T-helper 2 cell treated with Interferon-gamma antibody and Interleukin-4, amounts not matched to agents 100 ng/mL and 5 ng/mL, for 36 hours (primary cell): Measurements from ENCODE around the gene SUSD2. TPM values are rescaled to one million over a fixed set of nuclear protein-coding genes. Genes with fewer than 3 reads are reported as not detected.
"Not testable (repeated sequence)": the region's sequence is repeated elsewhere in the genome, so short reads cannot be mapped to it uniquely, and the experiment has no call there.

ENCODE experiments used
- intact Hi-C: fragments of 100-400 bp; cut with micrococcal nuclease; formaldehyde crosslinking; loops from one replicate; pipeline ENCODE4 v1.15.1; 2023
- total RNA-seq: library from RNA; stranded (reverse); gene quantifications from 2 replicates; pipeline ENCODE4 v1.2.3, GENCODE V29; 2022

The SUSD2 gene
- total RNA-seq, 1 donor from 2014 or later, result 0.89 TPM

DNA sequence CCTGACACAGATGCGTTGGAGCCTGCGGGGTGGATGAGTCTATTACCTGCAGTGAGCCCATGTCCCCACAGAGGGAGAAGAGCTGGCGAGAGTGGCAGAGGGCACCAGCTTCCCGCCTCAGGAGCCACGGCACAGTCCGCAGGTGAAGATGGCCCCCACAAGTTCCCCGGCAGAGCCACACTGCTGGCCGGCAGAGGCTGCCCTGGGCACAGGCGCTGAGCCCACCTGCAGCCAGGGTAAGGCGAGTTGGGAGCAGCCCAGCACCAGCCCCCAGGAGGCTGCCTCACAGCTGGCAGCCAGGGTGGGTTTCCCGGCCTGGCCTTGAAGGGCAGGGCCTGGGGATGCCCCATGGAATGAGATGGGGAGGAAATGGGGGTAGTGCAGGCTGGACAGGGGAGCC is 5.2 kb upstream of the SUSD2 start:
- intact Hi-C loops, result no loop called here

DNA sequence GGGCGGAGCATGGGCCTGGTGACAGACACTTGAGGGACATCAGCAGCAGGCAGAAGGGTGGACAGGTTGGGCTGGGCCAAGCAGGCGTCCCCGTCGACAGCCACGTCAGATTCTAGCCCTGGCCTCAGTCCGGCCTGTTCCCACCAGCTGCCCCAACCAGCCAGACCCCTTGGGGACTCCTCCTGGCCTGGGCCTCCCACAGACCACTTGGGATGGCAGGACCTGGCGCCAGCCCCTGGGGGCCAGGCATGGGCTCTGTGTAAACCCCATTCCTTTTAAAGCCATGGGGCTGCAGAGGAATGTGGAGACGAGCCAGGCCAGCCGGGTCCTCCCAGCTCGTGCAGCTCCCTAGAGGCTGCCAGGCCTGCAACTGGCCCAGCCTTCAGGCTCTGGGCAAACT is 4.7 kb upstream of the SUSD2 start:
- intact Hi-C loops, result no loop called here

DNA sequence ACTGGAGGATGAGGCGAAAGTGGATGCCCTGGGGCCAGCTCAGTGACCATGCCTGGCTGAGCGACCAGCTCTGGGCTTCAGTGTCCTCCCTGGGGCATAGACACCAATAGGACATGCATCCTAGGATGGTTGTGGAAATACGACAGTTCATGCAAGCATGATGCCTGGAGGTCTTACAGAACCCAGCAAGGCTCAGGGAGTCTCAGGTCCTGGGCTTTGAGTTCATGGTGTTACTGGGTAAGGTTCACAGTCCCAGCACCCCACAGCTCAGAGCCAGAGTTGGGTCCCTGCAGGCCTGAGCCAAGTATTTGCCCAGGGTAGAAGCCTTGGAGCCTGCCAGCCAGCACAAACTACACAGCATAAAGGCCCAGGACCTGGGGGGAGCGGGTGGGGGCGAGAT is 4.2 kb upstream of the SUSD2 start:
- intact Hi-C loops, result no loop called here

GRCh38 chr22:24177456-24177855 is 3.8 kb upstream of the SUSD2 start:
- intact Hi-C loops, result no loop called here

- intact Hi-C loops, result no loop called here
Observed at GRCh38 chr22:24178021-24178431, 3.3 kb upstream of the SUSD2 start.

DNA sequence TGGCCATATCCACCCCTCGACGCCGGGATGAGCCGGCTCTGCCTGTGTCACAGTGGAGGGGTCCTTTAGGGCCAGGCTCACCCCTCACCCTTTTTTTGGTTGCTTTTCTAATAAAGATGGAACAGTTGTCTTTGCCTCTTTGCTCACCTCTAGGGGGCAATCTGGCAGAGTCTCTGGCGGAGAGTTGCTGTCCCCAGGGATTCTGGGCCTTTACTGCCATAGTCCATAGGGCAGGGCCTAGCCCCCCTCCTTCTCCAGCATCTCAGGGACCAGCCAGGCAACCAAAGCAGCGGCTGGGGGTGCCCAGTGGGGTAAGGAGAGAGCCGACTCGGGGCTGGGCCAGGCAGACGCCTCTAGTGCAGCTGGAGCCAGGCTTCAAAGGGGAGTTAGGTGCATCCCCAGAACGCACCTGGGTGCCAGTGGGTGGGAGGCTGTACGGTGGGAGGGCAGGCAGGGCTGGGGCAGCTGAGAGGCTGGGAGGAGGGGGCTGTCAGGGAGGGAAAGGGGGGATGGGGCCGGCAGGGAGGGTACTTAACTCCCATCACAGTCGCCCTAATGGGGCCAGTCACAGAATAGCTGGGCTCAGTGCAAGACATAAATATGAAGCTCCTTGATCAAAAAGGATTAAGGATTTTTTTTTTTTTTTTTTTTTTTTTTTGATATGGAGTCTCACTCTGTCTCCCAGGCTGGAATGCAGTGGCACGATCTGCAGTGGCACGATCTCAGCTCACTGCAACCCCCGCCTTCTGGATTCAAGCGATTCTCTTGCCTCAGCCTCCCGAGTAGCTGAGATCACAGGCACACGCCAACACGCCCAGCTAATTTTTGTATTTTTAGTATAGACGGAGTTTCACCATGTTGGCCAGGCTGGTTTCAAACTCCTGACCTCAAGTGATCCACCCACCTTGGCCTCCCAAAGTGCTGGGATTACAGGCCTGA is 2.5 kb upstream of the SUSD2 start:
- intact Hi-C loops, result no loop called here

- intact Hi-C loops, result no loop called here
Observed at GRCh38 chr22:24179478-24180210, 1.6 kb upstream of the SUSD2 start.

DNA sequence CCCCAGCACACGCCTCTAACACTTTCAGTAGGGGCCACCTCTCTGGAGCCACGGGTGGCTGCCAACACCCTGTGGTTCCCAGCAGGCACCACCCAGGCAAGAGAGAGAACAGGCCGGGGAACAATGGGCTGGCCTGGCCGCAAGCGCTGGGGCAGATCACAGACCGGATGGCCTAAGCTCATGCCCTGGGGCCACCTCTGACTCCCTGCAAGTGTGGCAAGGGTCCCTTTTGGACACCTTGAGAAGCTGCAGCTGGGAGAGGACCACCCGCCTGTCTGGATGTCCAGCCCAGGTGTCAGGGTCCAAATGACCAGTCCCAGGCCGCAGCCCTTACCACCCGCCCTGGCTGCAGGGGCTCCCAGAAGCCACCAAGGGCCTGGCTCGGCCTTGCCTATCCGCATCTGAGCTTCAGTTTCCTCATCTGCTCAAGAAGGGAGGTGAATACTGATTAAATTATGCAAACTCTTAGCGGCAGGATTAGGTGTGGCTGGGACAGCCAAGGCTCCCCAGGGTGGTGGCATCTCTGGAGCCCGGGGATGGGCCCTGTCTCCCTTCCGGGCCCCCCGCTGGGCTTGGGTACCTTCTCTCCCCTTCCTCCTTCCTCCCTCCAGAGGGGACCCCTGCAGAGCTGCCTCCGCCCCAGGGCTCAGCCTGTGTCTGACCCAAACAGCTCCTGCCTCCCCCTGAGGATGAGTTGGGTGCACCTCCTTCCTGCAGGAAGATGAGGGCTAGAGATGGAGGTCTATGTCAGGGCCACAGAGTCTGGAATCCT is 785 bp upstream of the SUSD2 start:
- intact Hi-C loops, result no loop called here

GRCh38 chr22:24181996-24182899 is 961 bp downstream of the SUSD2 start:
- intact Hi-C loops, result no loop called here

DNA sequence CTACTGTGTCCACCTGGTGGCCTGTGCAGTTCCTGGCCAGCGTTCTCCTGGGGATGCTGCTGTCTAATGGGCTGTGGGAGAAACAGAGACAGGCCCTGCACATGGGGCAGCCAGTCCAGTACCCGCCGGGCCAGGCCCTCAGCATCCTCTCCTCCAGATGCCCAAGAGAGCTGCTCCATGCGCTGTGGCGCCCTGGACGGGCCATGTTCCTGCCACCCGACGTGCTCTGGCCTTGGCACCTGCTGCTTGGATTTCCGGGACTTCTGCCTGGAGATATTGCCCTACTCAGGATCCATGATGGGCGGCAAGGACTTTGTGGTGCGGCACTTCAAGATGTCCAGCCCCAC is 1.6 kb downstream of the SUSD2 start:
- intact Hi-C loops, result not testable (repeated sequence)

DNA sequence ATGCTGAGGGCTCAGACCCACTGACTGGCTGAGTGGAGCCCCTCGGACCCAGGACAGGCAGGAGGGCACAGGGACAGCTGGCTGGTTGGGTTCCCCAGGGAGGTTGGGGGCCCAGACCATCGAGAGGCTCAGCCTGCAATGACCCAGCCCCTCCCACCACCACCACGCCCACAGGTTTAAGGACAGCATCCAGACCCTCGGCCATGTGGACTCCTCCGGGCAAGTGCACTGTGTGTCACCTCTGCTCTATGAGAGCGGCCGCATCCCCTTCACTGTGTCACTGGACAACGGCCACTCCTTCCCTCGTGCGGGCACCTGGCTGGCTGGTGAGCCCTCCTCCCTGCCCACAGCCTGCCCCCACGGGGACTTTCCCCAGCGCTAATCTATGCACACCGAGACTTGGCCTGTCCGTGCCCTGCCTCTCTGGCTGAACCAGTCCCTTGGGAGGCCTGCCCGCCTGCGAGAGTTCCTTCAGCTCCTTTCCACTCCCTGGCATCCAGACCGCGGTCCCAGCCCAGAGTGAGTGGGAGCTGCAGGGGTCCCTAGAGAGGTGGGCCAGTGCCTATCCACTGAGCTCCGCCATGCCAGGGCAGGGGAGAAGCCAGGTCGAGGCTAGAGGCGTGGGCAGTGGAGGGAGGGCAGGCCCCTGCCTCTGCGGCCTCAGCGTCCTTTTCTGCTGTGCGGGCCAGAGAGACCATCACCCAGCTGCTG is 2.2 kb downstream of the SUSD2 start:
- intact Hi-C loops, result no loop called here

- intact Hi-C loops, result no loop called here
Observed at GRCh38 chr22:24184057-24184798, 2.9 kb downstream of the SUSD2 start.

DNA sequence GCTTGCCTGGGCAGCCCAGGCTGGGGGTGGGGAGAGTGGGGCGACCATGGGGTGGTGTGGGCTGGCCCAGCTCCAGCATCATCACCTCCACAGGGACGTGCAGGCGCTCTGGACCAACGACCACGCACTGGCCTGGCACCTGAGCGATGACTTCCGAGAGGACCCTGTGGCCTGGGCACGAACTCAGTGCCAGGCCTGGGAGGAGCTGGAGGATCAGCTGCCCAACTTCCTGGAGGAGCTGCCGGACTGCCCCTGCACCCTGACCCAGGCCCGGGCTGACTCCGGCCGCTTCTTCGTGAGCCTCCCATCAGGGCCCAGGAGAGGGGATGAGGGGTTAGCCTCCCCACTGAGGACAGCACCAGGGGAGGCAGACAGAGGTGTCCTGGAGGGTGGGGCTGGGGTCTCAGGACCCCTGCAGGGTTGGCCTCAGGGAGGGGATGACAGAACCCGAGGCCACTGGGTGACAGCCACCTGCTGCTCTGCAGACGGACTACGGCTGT is 3.8 kb downstream of the SUSD2 start:
- intact Hi-C loops, result no loop called here

DNA sequence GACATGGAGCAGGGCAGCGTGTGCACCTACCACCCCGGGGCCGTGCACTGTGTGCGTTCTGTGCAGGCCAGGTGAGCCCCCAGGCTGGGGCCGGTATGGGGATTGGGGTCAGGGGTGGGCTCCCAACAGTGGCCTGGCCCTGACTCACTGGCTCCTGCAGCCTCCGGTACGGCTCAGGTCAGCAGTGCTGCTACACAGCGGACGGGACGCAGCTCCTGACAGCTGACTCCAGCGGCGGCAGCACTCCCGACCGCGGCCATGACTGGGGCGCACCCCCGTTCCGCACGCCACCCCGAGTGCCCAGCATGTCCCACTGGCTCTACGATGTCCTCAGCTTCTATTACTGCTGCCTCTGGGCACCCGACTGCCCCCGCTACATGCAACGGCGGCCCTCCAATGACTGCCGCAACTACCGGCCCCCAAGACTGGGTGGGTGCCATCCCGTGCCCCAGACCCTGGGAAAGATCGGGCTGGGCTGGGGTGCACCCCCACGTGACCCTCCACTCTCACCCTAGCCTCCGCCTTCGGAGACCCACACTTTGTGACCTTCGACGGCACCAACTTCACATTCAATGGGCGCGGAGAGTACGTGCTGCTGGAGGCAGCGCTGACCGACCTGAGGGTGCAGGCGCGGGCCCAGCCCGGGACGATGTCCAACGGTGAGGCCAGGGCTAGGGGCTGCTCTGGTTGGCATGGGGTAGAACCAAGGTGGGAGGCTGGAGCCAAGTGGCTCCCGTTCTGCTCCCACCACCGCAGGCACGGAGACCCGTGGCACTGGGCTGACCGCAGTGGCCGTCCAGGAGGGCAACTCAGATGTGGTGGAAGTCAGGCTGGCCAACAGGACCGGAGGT is 4.4 kb downstream of the SUSD2 start:
- intact Hi-C loops, result no loop called here

DNA sequence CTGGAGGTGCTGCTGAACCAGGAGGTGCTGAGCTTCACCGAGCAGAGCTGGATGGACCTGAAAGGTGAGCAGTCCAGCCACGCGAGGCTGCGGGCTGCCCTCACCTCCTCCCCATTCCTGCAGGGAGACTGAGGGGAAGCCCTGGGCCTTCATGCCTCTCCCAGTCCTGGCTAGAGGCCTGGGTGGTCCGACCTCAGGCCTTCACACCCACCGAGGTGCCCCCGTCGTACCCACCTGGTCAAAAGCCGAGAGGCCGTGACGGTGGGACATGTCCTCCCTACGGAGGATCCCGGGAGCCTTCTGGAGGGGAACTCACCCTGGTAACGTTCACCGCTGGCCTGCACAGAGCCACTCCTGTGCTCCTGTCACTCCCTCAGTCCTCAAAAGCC is 5.1 kb downstream of the SUSD2 start:
- intact Hi-C loops, result no loop called here

DNA sequence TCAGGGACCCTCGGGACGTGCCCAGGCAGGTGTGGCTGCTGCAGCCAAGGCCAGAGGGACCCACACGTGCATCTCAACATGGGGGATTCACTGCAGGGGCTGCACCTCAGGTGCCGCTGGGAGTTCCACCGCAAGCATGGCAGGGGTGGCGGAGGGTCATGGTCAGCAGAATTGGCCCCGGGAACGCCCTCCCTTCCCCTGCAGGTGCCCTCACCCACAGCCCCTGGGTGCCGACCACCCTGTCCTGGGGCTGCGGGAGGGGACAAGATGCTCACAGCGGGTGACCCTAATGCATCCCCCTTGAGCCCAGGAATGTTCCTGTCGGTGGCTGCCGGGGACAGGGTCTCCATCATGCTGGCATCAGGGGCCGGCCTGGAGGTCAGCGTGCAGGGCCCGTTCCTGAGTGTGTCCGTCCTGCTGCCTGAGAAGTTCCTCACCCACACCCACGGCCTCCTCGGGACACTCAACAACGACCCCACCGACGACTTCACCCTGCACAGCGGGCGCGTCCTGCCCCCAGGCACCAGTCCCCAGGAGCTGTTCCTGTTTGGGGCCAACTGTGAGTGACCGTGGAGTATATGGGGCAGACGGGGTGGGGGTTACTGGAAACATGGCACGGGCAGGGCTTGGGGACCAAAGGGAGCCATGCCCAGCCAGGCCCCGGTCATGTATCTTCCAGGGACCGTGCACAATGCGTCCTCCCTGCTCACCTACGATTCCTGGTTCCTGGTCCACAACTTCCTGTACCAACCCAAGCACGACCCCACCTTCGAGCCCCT is 5.8 kb downstream of the SUSD2 start:
- intact Hi-C loops, result no loop called here
